Measurements from ENCODE around the gene KCNMB2. TPM values are rescaled to one million over a fixed set of nuclear protein-coding genes. Genes with fewer than 3 reads are reported as not detected.

The KCNMB2 gene
- total RNA-seq, 4 donors from 2014 or later: not detected

- 70 to 78% methylated on average over 4 of the region's 4 CpGs for WGBS, 2 donors
- no peak overlapping the region for H3K27ac ChIP-seq
- H3K27me3 ChIP-seq: no peaks in the 10 kb centered on the region
- no peaks in the 10 kb centered on the region for H3K36me3 ChIP-seq
- no peak for TF ChIP-seq CTCF (IDR thresholded peaks at IDR 0.05)
- TF ChIP-seq EP300 (IDR thresholded peaks at IDR 0.05): no peak
- TF ChIP-seq POLR2A (IDR thresholded peaks at IDR 0.05): no peak
- no peak for DNase-seq (ENCODE audit: low spot score in 2 of 2)
- no peak overlapping the region for H3K4me3 ChIP-seq
- no peaks in the 10 kb centered on the region for H3K4me1 ChIP-seq
- peaks cover 0 to 5% (median 0%) of the 10 kb centered on the region in 4 donors for H3K9me3 ChIP-seq
Observed at GRCh38 chr3:178665747-178666146, 129.5 kb downstream of the KCNMB2 start.

DNA sequence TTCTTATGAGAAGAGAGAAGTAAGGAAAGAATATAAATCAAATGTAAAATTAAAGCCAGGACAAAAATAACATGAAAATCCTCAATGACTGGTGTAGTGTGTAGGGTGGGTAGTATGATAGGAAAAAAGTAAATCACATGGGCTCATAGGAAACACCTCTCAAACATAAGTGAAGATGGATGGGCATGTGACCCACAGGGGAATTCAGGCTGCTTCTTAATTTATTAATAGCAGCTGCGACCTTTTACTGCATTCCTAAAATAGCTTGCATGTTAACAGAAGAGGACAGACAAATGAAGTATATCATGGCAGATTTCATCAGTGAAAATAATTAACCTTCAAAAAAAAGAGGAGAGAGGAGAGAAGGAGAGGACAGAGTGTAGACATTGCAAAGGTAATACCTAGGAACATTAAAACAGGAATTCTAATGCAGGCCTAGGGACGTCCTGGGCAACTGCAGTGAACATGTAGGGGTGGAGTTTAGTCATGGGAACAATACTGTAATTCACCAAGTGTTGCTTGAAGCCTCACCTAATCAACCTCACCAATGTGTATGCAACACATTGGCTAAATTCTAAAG is 132.9 kb downstream of the KCNMB2 start:
- H3K4me1 ChIP-seq: no peaks in the 10 kb centered on the region
- H3K9me3 ChIP-seq: no peaks in the 10 kb centered on the region
- no peaks in the 10 kb centered on the region for H3K36me3 ChIP-seq
- no peak for DNase-seq (ENCODE audit: low spot score in 2 of 2)
- H3K27ac ChIP-seq: no peak overlapping the region
- H3K4me3 ChIP-seq: no peak overlapping the region
- H3K27me3 ChIP-seq: no peaks in the 10 kb centered on the region
- 30 to 39% methylated on average over 2 of the region's 2 CpGs for WGBS, 2 donors
- TF ChIP-seq CTCF (IDR thresholded peaks at IDR 0.05): no peak
- no peak for TF ChIP-seq EP300 (IDR thresholded peaks at IDR 0.05)
- TF ChIP-seq POLR2A (IDR thresholded peaks at IDR 0.05): no peak

DNA sequence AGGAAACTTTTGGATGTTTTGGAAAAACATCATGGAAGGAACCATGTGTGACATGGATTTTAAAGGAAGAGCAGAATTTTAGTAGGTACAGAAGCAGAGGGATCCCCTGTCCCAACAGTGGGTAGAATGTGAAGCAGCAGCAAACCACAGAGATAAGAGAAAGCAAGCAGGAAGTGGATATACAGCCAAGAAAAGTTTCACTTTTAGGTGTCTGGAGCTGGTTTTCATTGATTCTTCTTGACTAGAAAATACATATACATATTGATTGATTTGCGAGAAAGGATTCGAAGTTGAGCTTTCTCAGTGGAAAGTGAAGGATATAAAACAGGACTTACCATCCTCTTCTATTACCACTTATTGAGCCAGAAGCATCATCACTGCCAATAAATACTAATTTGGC is 133.5 kb downstream of the KCNMB2 start:
- no peak for DNase-seq (ENCODE audit: low spot score in 2 of 2)
- Histone ChIP-seq H3K4me3 (no peak overlapping the region), H3K27ac (no peak overlapping the region), H3K36me3 (no peaks in the 10 kb centered on the region), H3K27me3 (no peaks in the 10 kb centered on the region), H3K9me3 (no peaks in the 10 kb centered on the region), H3K4me1 (no peaks in the 10 kb centered on the region)
- TF ChIP-seq POLR2A (IDR thresholded peaks at IDR 0.05): no peak
- no peak for TF ChIP-seq EP300 (IDR thresholded peaks at IDR 0.05)
- TF ChIP-seq CTCF (IDR thresholded peaks at IDR 0.05): no peak
- 89 to 99% methylated on average over 2 of the region's 2 CpGs for WGBS, 2 donors

- TF ChIP-seq POLR2A (IDR thresholded peaks at IDR 0.05): no peak
- TF ChIP-seq EP300 (IDR thresholded peaks at IDR 0.05): no peak
- no peak for TF ChIP-seq CTCF (IDR thresholded peaks at IDR 0.05)
- Histone ChIP-seq H3K27me3 (no peaks in the 10 kb centered on the region), H3K4me1 (no peaks in the 10 kb centered on the region), H3K9me3 (no peaks in the 10 kb centered on the region), H3K27ac (no peak overlapping the region), H3K36me3 (no peaks in the 10 kb centered on the region), H3K4me3 (no peak overlapping the region)
- no peak for DNase-seq (ENCODE audit: low spot score in 2 of 2)
- WGBS, 2 donors: 24 to 37% methylated on average over 3 of the region's 3 CpGs
Observed at GRCh38 chr3:178671377-178671776, 135.1 kb downstream of the KCNMB2 start.

GRCh38 chr3:178671791-178672190 is 135.6 kb downstream of the KCNMB2 start:
- Histone ChIP-seq H3K4me3 (no peak overlapping the region), H3K27ac (no peak overlapping the region), H3K4me1 (no peaks in the 10 kb centered on the region), H3K27me3 (no peaks in the 10 kb centered on the region), H3K9me3 (no peaks in the 10 kb centered on the region), H3K36me3 (no peaks in the 10 kb centered on the region)
- 16 to 19% methylated on average over 1 of the region's 1 CpG for WGBS, 2 donors
- TF ChIP-seq POLR2A (IDR thresholded peaks at IDR 0.05) (no peak), CTCF (IDR thresholded peaks at IDR 0.05) (no peak), EP300 (IDR thresholded peaks at IDR 0.05) (no peak)
- no peak for DNase-seq (ENCODE audit: low spot score in 2 of 2)

Data from tibial nerve (tissue), 4 donors.